NCI-H2029 (cell line): ENCODE measurements around the gene SIX6.

Experiments
- DNase-seq: peaks from one replicate; lab custom pipeline; 2025; lab: John Stamatoyannopoulos, UW

Gene SIX6

GRCh38 chr14:60514378-60514740, 5.4 kb downstream of the SIX6 start:
- peak; percentile 90 for DNase-seq

DNA sequence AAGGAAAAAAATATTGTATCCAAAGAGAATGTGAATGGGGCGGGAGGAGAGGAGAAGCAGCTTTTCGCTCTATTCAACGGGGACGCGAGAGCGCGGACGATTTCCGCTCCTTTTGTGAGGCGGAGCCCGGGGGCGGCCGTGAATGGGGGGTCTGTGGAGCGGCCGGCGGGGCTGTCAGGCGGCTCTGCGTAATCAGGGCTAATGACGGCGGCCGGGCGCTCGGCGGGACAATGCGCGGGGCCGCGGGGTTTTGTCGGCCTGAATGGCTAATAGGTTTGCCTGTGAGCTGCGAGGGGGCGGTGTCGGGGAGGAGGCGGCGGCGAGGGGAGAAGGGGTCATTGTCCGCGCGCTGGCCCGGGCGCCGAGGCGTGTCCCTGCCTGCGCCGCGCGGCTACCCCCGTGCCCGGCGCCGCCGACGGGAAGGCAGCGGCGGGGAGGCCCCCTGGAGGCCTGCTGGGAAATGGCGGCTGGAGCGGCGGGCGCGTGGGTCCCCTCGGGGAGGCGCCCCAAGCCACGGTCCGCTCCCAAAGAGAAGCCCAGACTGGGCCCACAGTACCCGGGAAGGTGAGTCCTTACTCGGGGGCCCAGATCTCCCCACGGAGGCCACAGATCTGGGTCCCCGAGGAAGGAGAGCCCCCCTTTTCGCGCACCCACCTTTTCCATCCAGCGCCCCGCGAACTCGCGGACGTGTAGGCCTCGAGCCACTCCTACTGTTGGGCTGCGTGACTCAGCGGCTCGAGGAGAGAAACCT, 6.0 kb downstream of the SIX6 start:
- peak; percentile 90 for DNase-seq

GRCh38 chr14:60515511-60516289, 6.8 kb downstream of the SIX6 start:
- no peak for DNase-seq

- no peak for DNase-seq
Measured at GRCh38 chr14:60532442-60532841, 23.5 kb downstream of the SIX6 start.

DNA sequence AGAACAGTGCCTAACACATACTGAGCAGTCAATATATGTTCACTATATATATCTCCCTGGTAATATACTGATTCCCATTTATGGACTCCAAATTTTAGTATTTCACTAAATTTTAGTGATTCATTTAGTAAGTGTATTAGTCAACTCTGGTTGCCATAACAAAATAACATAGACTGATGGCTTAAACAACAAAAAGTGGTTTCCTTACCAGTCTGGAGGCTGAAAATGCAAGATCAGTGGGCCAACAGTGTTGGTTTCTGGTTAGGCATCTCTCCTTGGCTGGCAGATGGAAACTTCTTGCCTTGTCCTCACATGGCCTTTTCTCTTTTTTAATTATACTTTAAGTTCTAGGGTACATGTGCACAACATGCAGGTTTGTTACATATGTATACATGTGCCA, 28.7 kb downstream of the SIX6 start:
- no peak for DNase-seq

DNA sequence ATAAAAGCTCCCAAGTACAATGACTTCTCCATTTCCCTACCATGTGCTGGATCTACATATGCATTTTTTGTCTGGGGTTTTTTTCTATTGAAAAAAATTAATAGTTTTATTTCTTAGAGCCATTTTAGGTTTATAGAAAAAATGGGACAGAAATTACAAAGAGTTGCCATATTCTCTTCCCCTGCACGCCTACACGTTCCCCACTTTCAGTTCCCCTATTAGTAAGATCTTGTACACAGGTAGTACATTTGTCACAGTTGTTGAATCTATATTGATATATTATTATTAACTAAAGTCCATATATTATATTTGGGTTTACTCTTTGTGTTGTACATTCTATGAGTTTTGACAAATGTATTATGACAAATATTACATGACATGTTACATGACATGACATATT, 35.7 kb downstream of the SIX6 start:
- DNase-seq = no peak

DNA sequence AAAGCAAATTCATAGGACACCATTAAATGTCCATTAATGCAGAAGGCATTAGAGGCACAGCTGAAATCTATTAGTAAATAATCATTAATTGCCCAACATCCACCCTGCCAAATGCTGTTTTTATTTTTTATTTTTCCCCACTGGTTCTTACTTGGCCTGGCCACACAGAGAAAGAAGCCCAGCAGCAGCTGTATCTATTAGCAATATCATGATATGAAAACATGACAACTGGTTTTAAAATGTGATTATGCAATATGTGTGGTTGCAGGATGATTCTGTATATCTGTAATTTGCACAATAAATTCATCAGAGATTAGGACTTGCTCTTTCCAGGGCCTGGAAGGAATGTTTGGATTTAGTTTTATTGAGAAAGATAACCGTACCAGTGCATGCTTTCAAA, 44.9 kb downstream of the SIX6 start:
- DNase-seq = no peak

DNA sequence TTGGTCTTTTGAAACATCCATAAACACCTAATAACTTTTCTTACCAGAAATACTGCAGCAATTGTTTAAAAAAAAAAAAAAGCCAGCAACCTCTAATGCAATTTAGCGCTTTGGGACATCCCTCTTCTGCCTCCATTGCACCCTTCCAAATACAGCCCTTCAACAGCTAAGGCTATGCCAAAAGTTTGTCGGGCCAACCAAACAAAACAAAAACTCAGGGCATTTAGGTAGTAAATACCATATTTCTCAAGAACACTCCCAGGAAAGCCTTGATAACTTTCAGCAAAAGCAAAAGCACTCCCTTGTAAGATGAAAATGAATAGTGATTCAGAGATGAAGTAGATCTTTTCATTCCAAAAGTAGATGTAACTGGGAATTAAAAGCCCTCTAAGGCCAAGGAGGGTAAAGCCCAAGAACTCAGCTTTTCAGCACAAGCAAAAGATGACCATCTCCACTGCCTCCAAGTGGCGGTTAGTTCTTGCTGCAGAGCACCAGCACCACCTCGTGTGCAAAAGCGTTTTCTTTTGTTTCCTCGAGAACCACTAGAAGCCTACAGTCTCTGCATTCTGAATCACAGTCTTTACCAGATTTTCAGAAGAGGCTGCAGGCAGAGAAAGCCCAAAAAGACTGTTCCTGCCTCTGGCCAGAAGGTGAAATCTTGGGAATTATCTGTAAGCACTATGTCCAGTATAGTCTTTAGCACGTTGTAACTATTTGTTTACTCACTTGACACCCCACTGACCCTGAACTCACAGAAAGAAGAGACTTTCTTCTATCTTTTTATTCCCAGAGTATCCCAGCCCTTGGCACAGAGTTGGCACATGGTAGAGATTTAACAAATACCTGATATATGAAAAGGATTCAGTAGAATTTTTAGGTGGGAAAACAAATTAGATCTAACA, 53.1 kb downstream of the SIX6 start:
- peak; percentile 79 for DNase-seq
